HCT116 (cell line): ENCODE results near the gene TYMS. TPM values are rescaled to one million over a fixed set of nuclear protein-coding genes. Genes with fewer than 3 reads are reported as not detected.

Source experiments
- ATAC-seq: fragments of 200-7000 bp; cut with Tn5 transposase; 2 replicates; pipeline ENCODE4 v1.9.1; 2020; ENCODE audit warnings: mild to moderate bottlenecking, moderate library complexity
- BruUV-seq: library from RNA; stranded (reverse); fragments of 400-500 nt; replicated peaks from 2 replicates; lab custom pipeline; 2021; lab: Mats Ljungman, UMichigan
- CTCF ChIA-PET: fragments of 300-600 bp; sonication (Branson Sonifier 250); formaldehyde crosslinking; loops from one replicate; lab custom pipeline; 2021; ENCODE audit warnings: antibody characterized with exemption; lab: Charles Lee
- POLR2A ChIA-PET: fragments of 300-600, 350-600 bp; sonication (Branson Sonifier 250); formaldehyde crosslinking; loops from one replicate; lab custom pipeline; 2021; ENCODE audit warnings: antibody characterized with exemption; lab: Charles Lee
- RAD21 ChIA-PET, 2 experiments: fragments of 300-600 bp; sonication (Branson Sonifier 250); formaldehyde crosslinking; loops; one replicate each; lab custom pipeline; 2023; ENCODE audit warnings: low total read pairs in 2 of 2; ENCODE audit not compliant: uncharacterized antibody in 2 of 2, unreplicated experiment in 2 of 2, low non-redundant PET in 1 of 2; lab: Charles Lee
- DNase-seq: peaks from one replicate; pipeline ENCODE4 v3.0.0-alpha.2; 2010; ENCODE audit warnings: low read depth, low spot score
- H2AFZ ChIP-seq: fragments of 200-600 bp; shearing (Covaris generic), sonication (generic); 2 replicates; pipeline ENCODE4 v1.6.1; 2017; ENCODE audit warnings: low read depth, mixed run types, mixed read lengths, antibody characterized with exemption, low read length; ENCODE audit not compliant: poor library complexity, severe bottlenecking
- H3K27ac ChIP-seq: 2 replicates; pipeline ENCODE4 v1.5.1; 2012; ENCODE audit warnings: low read depth, low read length
- H3K27me3 ChIP-seq: fragments of 200-600 bp; sonication (generic); 2 replicates; pipeline ENCODE4 v1.6.1; 2016; ENCODE audit warnings: mixed run types, low read length, mixed read lengths; ENCODE audit not compliant: insufficient read depth
- H3K36me3 ChIP-seq, 2 experiments: fragments of 200-500 bp in 1 of 2; fragments of 200-600 bp in 1 of 2; sonication (Bioruptor generic) in 1 of 2; sonication (generic) in 1 of 2; 2 replicates each; pipeline versions ENCODE4 v1.5.1 to v1.6.1; 2014 to 2016; ENCODE audit warnings: low read length in 2 of 2, inconsistent platforms in 1 of 2, mixed read lengths in 1 of 2, mixed run types in 1 of 2; ENCODE audit not compliant: insufficient read depth in 2 of 2, control insufficient read depth in 1 of 2
- H3K4me1 ChIP-seq, 2 experiments: fragments of 200-600 bp in 1 of 2; sonication (generic) in 1 of 2; 2 replicates each; pipeline versions ENCODE4 v1.5.1 to v1.6.1; 2012 to 2017; ENCODE audit warnings: low read length in 2 of 2, inconsistent platforms in 1 of 2, mild to moderate bottlenecking in 1 of 2, mixed read lengths in 1 of 2, mixed run types in 1 of 2, moderate library complexity in 1 of 2; ENCODE audit not compliant: insufficient read depth in 2 of 2, control insufficient read depth in 1 of 2
- H3K4me2 ChIP-seq: fragments of 200-600 bp; sonication (generic); 2 replicates; pipeline ENCODE4 v1.6.1; 2017; ENCODE audit warnings: mixed run types, low read length, mixed read lengths
- H3K4me3 ChIP-seq, 2 experiments: fragments of 200-600 bp in 1 of 2; sonication (generic) in 1 of 2; replicated peaks in 1 of 2; 2 replicates each; pipeline ENCODE4 v1.5.1; 2011 to 2016; ENCODE audit warnings: low read length in 2 of 2, control low read depth in 1 of 2, low read depth in 1 of 2, mild to moderate bottlenecking in 1 of 2, mixed read lengths in 1 of 2, mixed run types in 1 of 2
- H3K79me2 ChIP-seq: fragments of 200-600 bp; sonication (generic); 2 replicates; pipeline ENCODE4 v1.6.1; 2017; ENCODE audit warnings: mild to moderate bottlenecking, mixed run types, low read length, moderate library complexity, mixed read lengths; ENCODE audit not compliant: insufficient read depth
- H3K9ac ChIP-seq: fragments of 200-600 bp; sonication (generic); 2 replicates; pipeline ENCODE4 v1.6.1; 2016; ENCODE audit warnings: low read length, mixed read lengths
- H3K9me2 ChIP-seq: fragments of 200-600 bp; sonication (generic), shearing (Covaris generic); 2 replicates; pipeline ENCODE4 v1.6.1; 2017; ENCODE audit warnings: mixed run types, mild to moderate bottlenecking, moderate library complexity; ENCODE audit not compliant: insufficient read depth
- H3K9me3 ChIP-seq, 2 experiments: fragments of 200-500 bp in 1 of 2; fragments of 200-600 bp in 1 of 2; sonication (Bioruptor generic) in 1 of 2; sonication (generic) in 1 of 2; 2 replicates each; pipeline ENCODE4 v1.6.1; 2014 to 2017; ENCODE audit warnings: low read length in 2 of 2, mixed read lengths in 2 of 2, inconsistent platforms in 1 of 2, low read depth in 1 of 2, mild to moderate bottlenecking in 1 of 2, mixed run types in 1 of 2, moderate library complexity in 1 of 2; ENCODE audit not compliant: control insufficient read depth in 1 of 2, insufficient read depth in 1 of 2
- H4K20me1 ChIP-seq: fragments of 200-600 bp; sonication (generic), shearing (Covaris generic); 2 replicates; pipeline ENCODE4 v1.6.1; 2017; ENCODE audit warnings: mixed run types, mild to moderate bottlenecking, moderate library complexity; ENCODE audit not compliant: insufficient read depth
- ATF3 ChIP-seq: IDR thresholded peaks from 2 replicates; pipeline ENCODE4 v1.6.1; 2012
- EZH2phosphoT487 ChIP-seq: fragments of 200-600 bp; IDR thresholded peaks from 2 replicates; pipeline ENCODE4 v1.6.1; 2018; ENCODE audit warnings: antibody characterized with exemption, borderline replicate concordance
- RAD21 ChIP-seq: IDR thresholded peaks from 2 replicates; pipeline ENCODE4 v1.6.1; 2012; ENCODE audit warnings: low read depth, mild to moderate bottlenecking
- REST ChIP-seq: IDR thresholded peaks from 2 replicates; pipeline ENCODE4 v1.6.1; 2012; ENCODE audit warnings: low read depth
- SIN3A ChIP-seq: IDR thresholded peaks from 2 replicates; pipeline ENCODE4 v1.6.1; 2012; ENCODE audit warnings: low read depth
- TCF7L2 ChIP-seq: IDR thresholded peaks from 2 replicates; pipeline ENCODE4 v1.7.0; 2011; ENCODE audit warnings: borderline replicate concordance, inconsistent platforms; ENCODE audit not compliant: insufficient read depth, insufficient read length; ENCODE audit errors: extremely low read depth
- YY1 ChIP-seq: IDR thresholded peaks from 2 replicates; pipeline ENCODE4 v1.6.1; 2011; ENCODE audit warnings: low read length, low read depth, moderate library complexity, mild to moderate bottlenecking; ENCODE audit not compliant: insufficient replicate concordance; ENCODE audit errors: extremely low read depth
- intact Hi-C: fragments of 100-400 bp; cut with micrococcal nuclease; formaldehyde crosslinking; loops from 2 replicates; pipeline ENCODE4 v1.10.0; 2022
- total RNA-seq: library from RNA; stranded (reverse); gene quantifications from one replicate; pipeline ENCODE4 v1.2.1, GENCODE V29; 2021; ENCODE audit not compliant: unreplicated experiment

TYMS gene
- total RNA-seq, 1 experiment from 2014 or later = 245 TPM

- H3K4me1 ChIP-seq = no peaks in the 10 kb centered on the region
- ChIA-PET RAD21 (no interaction called here), CTCF (interaction anchor here (0.9 to 1.3 kb wide), 2 partner anchors 153 kb away, joined by 4 read pairs; no protein-coding TSS in a partner anchor), POLR2A (no interaction called here)
- H3K79me2 ChIP-seq = peaks cover 1% of the 10 kb centered on the region; the same call in 1 of the 2 replicates
- intact Hi-C loops = no loop called here
- H4K20me1 ChIP-seq = no peaks in the 10 kb centered on the region
- DNase-seq = no peak
- no peak for ATAC-seq
- BruUV-seq = no TSS peak
- H3K27me3 ChIP-seq = no peaks in the 10 kb centered on the region
- no peak overlapping the region for H3K27ac ChIP-seq
- no peak overlapping the region for H3K4me2 ChIP-seq
- no peaks in the 10 kb centered on the region for H3K9me3 ChIP-seq
- H3K4me3 ChIP-seq = no peak overlapping the region
- no peak for TF ChIP-seq RAD21
- no peak for TF ChIP-seq EZH2phosphoT487
- TF ChIP-seq ATF3 = no peak
- no peak for TF ChIP-seq SIN3A
- TF ChIP-seq REST = no peak
- no peak for TF ChIP-seq YY1
- no peak for TF ChIP-seq TCF7L2
- peaks cover 29 to 32% of the 10 kb centered on the region in 2 experiments; a peak in 3 of 4 replicates for H3K36me3 ChIP-seq
- H2AFZ ChIP-seq = no peak overlapping the region
- H3K9me2 ChIP-seq = no peaks in the 10 kb centered on the region
- no peak overlapping the region for H3K9ac ChIP-seq
These were observed 20.5 kb downstream of the TYMS start for GRCh38 chr18:677951-678381.
